HG03378 (cell line): ENCODE results near the gene LACRT.

Experiments
- ATAC-seq: cut with Tn5 transposase; IDR thresholded peaks from one replicate; pipeline ENCODE4 v1.9.1; 2021; ENCODE audit warnings: mild to moderate bottlenecking, moderate library complexity; ENCODE audit not compliant: unreplicated experiment

The LACRT gene

GRCh38 chr12:54634795-54635194 is at the start of gene LACRT:
TSS of gene LACRT (minus strand) at chr12:54634895. CDS start at chr12:54634841, 54 bp downstream.
- ATAC-seq: no peak

- ATAC-seq: no peak
These were observed 48.7 kb upstream of the LACRT start for GRCh38 chr12:54683398-54683797.

GRCh38 chr12:54682674-54683073 is 48.0 kb upstream of the LACRT start:
- no peak for ATAC-seq

- peak; percentile 80 for ATAC-seq
These were observed 45.7 kb upstream of the LACRT start for GRCh38 chr12:54680374-54680773.

GRCh38 chr12:54678131-54678530 is 43.4 kb upstream of the LACRT start:
- ATAC-seq: no peak

- no peak for ATAC-seq
These were observed 33.2 kb upstream of the LACRT start for GRCh38 chr12:54667945-54668344.

GRCh38 chr12:54666008-54666407 is 31.3 kb upstream of the LACRT start:
- ATAC-seq: no peak

- ATAC-seq: peak; percentile 54
These were observed 30.4 kb upstream of the LACRT start for GRCh38 chr12:54665022-54665635.

- ATAC-seq: no peak
These were observed 28.9 kb upstream of the LACRT start for GRCh38 chr12:54663603-54664002.

GRCh38 chr12:54662026-54662425 is 27.3 kb upstream of the LACRT start:
- no peak for ATAC-seq

- ATAC-seq: no peak
These were observed 26.4 kb upstream of the LACRT start for GRCh38 chr12:54661048-54661447.

- ATAC-seq: no peak
These were observed 25.7 kb upstream of the LACRT start for GRCh38 chr12:54660320-54660962.

GRCh38 chr12:54658306-54659264 is 23.9 kb upstream of the LACRT start:
- ATAC-seq: peak; percentile 73

- ATAC-seq: no peak
These were observed 22.5 kb upstream of the LACRT start for GRCh38 chr12:54657105-54657607.

- ATAC-seq: no peak
These were observed 20.2 kb upstream of the LACRT start for GRCh38 chr12:54654926-54655325.

GRCh38 chr12:54653025-54653424 is 18.3 kb upstream of the LACRT start:
- ATAC-seq: no peak

- ATAC-seq: no peak
These were observed 16.2 kb upstream of the LACRT start for GRCh38 chr12:54650889-54651288.

- no peak for ATAC-seq
These were observed 15.7 kb upstream of the LACRT start for GRCh38 chr12:54650409-54650808.

- no peak for ATAC-seq
These were observed 15.1 kb upstream of the LACRT start for GRCh38 chr12:54649825-54650224.

- no peak for ATAC-seq
These were observed 13.6 kb upstream of the LACRT start, which contains the start of gene DCD for GRCh38 chr12:54648265-54648664. TSS of gene DCD (minus strand) at chr12:54648365. CDS start at chr12:54648303, 62 bp downstream.

- ATAC-seq: no peak
These were observed 6.9 kb upstream of the LACRT start for GRCh38 chr12:54641554-54641953.
